ENCODE data around the gene KLRC1. TPM values are rescaled to one million over a fixed set of nuclear protein-coding genes. Genes with fewer than 3 reads are reported as not detected.
"Not testable (repeated sequence)": the region's sequence is repeated elsewhere in the genome, so short reads cannot be mapped to it uniquely, and the experiment has no call there.

The KLRC1 gene
- total and polyA plus RNA-seq, 2 donors (not counting 3 experiments of a cell fraction or from before 2014, with no cell fraction given): not detected

GRCh38 chr12:10497602-10498001, 44.4 kb upstream of the KLRC1 start:
- ChIA-PET POLR2A (no interaction called here), CTCF (interaction anchor here (0.8 kb wide), 1 partner anchor 262 kb away, joined by 4 read pairs; no protein-coding TSS in a partner anchor)
- Histone ChIP-seq H3K9me3 (replicated peaks; ENCODE audit: control insufficient read depth, insufficient read depth, low read length) (no peaks in the 10 kb centered on the region), H3K27me3 (ENCODE audit: control insufficient read depth in 2 of 2, insufficient read depth in 2 of 2, low read length in 2 of 2) (peaks cover 0 to 3% of the 10 kb centered on the region in 2 experiments), H3K4me2 (ENCODE audit: insufficient read depth, low read length) (no peak overlapping the region), H2AFZ (ENCODE audit: low read depth, low read length) (no peak overlapping the region), H3K36me3 (ENCODE audit: control insufficient read depth in 2 of 2, extremely low read depth in 1 of 2, insufficient read depth in 2 of 2, low read length in 2 of 2) (no peaks in the 10 kb centered on the region), H3K27ac (ENCODE audit: insufficient read depth, low read depth, low read length) (no peak overlapping the region), H3K79me2 (ENCODE audit: control insufficient read depth, insufficient read depth, low read length) (no peaks in the 10 kb centered on the region), H3K4me3 (replicated peaks in 1 of 3; ENCODE audit: insufficient read depth in 1 of 3, low read depth in 1 of 3, low read length in 3 of 3) (no peak overlapping the region), H3K9me1 (replicated peaks; ENCODE audit: control insufficient read depth, extremely low read depth, insufficient read depth, low read length) (peaks cover 2% of the 10 kb centered on the region), H3K9ac (replicated peaks; ENCODE audit: extremely low read depth, insufficient read depth, low read length) (no peak overlapping the region), H3K4me1 (ENCODE audit: control insufficient read depth, extremely low read depth, insufficient read depth, low read length) (no peaks in the 10 kb centered on the region), H4K20me1 (replicated peaks; ENCODE audit: control insufficient read depth, extremely low read depth, insufficient read depth, low read length) (no peaks in the 10 kb centered on the region)
- BruUV-seq (replicated peaks): no TSS peak
- no peak for TF ChIP-seq POLR2A (IDR thresholded peaks at IDR 0.05; ENCODE audit: low read depth, low read length)
- FAIRE-seq (no peak), DNase-seq (ENCODE audit: low read depth, low spot score) (no peak)
- intact Hi-C loops (cut with micrococcal nuclease) (loop anchor here (5.0 kb wide), 1 partner anchor 110 kb away; no protein-coding TSS in a partner anchor), dilution Hi-C loops (cut with MboI; ENCODE audit: extremely low pct_ligation_motif_present, low sequenced_read_pairs) (no loop called here)

DNA sequence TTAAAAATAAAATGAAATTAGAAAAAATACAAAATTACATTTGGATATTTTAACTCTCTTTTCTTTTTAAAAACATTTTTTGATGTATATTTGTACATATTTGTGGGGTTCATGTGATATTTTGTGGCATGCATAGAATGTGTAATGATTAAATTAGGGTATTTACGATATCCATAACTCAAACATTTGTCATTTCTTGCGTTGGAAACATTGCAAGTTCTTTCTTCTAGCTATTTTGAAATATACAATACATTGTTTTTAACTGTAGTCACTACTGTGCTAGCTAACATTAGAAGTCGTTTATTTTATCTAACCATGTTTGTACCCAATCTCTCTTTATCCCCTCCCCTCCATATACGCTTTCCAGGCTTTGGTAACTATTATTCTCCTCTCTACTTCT, 38.6 kb upstream of the KLRC1 start:
- H3K9me1 ChIP-seq (replicated peaks; ENCODE audit: control insufficient read depth, extremely low read depth, insufficient read depth, low read length): no peaks in the 10 kb centered on the region
- no peak overlapping the region for H3K9ac ChIP-seq (replicated peaks; ENCODE audit: extremely low read depth, insufficient read depth, low read length)
- no peak overlapping the region for H3K27ac ChIP-seq (ENCODE audit: insufficient read depth, low read depth, low read length)
- no peaks in the 10 kb centered on the region for H3K4me1 ChIP-seq (ENCODE audit: control insufficient read depth, extremely low read depth, insufficient read depth, low read length)
- DNase-seq (ENCODE audit: low read depth, low spot score) (no peak), FAIRE-seq (no peak)
- dilution Hi-C loops (cut with MboI; ENCODE audit: extremely low pct_ligation_motif_present, low sequenced_read_pairs) (no loop called here), intact Hi-C loops (cut with micrococcal nuclease) (no loop called here)
- ChIA-PET POLR2A (no interaction called here), CTCF (interaction anchor here (1.3 kb wide), 1 partner anchor 70 kb away, joined by 3 read pairs; no protein-coding TSS in a partner anchor)
- H3K36me3 ChIP-seq (ENCODE audit: control insufficient read depth in 2 of 2, extremely low read depth in 1 of 2, insufficient read depth in 2 of 2, low read length in 2 of 2): no peaks in the 10 kb centered on the region
- H4K20me1 ChIP-seq (replicated peaks; ENCODE audit: control insufficient read depth, extremely low read depth, insufficient read depth, low read length): no peaks in the 10 kb centered on the region
- H3K79me2 ChIP-seq (ENCODE audit: control insufficient read depth, insufficient read depth, low read length): no peaks in the 10 kb centered on the region
- no peak overlapping the region for H2AFZ ChIP-seq (ENCODE audit: low read depth, low read length)
- H3K27me3 ChIP-seq (ENCODE audit: control insufficient read depth in 2 of 2, insufficient read depth in 2 of 2, low read length in 2 of 2): peaks cover 0 to 3% of the 10 kb centered on the region in 2 experiments
- no peak overlapping the region for H3K4me3 ChIP-seq (replicated peaks in 1 of 3; ENCODE audit: insufficient read depth in 1 of 3, low read depth in 1 of 3, low read length in 3 of 3)
- TF ChIP-seq POLR2AphosphoS5 (IDR thresholded peaks at IDR 0.05; ENCODE audit: insufficient read depth, low read depth, low read length) (no peak), JUN (IDR thresholded peaks at IDR 0.05; ENCODE audit: borderline replicate concordance, insufficient read depth, insufficient read length, low read depth) (no peak), MAX (IDR thresholded peaks at IDR 0.05; ENCODE audit: insufficient read depth, insufficient read length) (no peak), CTCF (IDR thresholded peaks at IDR 0.05; ENCODE audit: extremely low read depth in 1 of 2, insufficient read depth in 1 of 2, low read depth in 1 of 2, low read length in 2 of 2) (no peak), POLR2A (IDR thresholded peaks at IDR 0.05; ENCODE audit: low read depth, low read length) (no peak), MYC (IDR thresholded peaks at IDR 0.05; ENCODE audit: low read depth, low read length) (no peak)
- H3K4me2 ChIP-seq (ENCODE audit: insufficient read depth, low read length): no peak overlapping the region
- H3K9me3 ChIP-seq (replicated peaks; ENCODE audit: control insufficient read depth, insufficient read depth, low read length): no peaks in the 10 kb centered on the region
- BruUV-seq (replicated peaks): no TSS peak

DNA sequence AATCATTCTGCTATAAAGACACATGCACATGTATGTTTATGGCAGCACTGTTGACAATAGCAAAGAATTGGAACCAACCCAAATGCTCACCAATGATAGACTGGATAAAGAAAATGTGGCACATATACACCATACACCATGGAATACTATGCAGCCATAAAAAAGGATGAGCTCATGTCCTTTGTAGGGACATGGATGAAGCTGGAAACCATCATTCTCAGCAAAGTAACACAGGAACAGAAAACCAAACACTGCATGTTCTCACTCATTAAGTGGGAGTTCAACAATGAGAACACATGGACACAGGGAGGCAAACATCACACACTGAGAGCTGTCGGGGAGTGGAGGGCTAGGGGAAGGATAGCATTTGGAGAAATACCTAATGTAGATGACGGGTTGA, 34.2 kb upstream of the KLRC1 start:
- H2AFZ ChIP-seq (ENCODE audit: low read depth, low read length); H3K9me1 ChIP-seq (replicated peaks; ENCODE audit: control insufficient read depth, extremely low read depth, insufficient read depth, low read length); DNase-seq (ENCODE audit: low read depth, low spot score); FAIRE-seq; CTCF ChIA-PET; POLR2A ChIA-PET; dilution Hi-C loops (cut with MboI; ENCODE audit: extremely low pct_ligation_motif_present, low sequenced_read_pairs); H3K4me3 ChIP-seq (replicated peaks in 1 of 3; ENCODE audit: insufficient read depth in 1 of 3, low read depth in 1 of 3, low read length in 3 of 3); H3K27ac ChIP-seq (ENCODE audit: insufficient read depth, low read depth, low read length); BruUV-seq (replicated peaks); H3K79me2 ChIP-seq (ENCODE audit: control insufficient read depth, insufficient read depth, low read length); H3K27me3 ChIP-seq (ENCODE audit: control insufficient read depth in 2 of 2, insufficient read depth in 2 of 2, low read length in 2 of 2); H3K9me3 ChIP-seq (replicated peaks; ENCODE audit: control insufficient read depth, insufficient read depth, low read length); H3K4me2 ChIP-seq (ENCODE audit: insufficient read depth, low read length); H3K36me3 ChIP-seq (ENCODE audit: control insufficient read depth in 2 of 2, extremely low read depth in 1 of 2, insufficient read depth in 2 of 2, low read length in 2 of 2); intact Hi-C loops (cut with micrococcal nuclease); H3K9ac ChIP-seq (replicated peaks; ENCODE audit: extremely low read depth, insufficient read depth, low read length); H4K20me1 ChIP-seq (replicated peaks; ENCODE audit: control insufficient read depth, extremely low read depth, insufficient read depth, low read length); H3K4me1 ChIP-seq (ENCODE audit: control insufficient read depth, extremely low read depth, insufficient read depth, low read length): not testable (repeated sequence)

Data from endothelial cell of umbilical vein (primary cell).